Measurements from ENCODE around the gene C6orf15.

Gene C6orf15

GRCh38 chr6:31065556-31065955 lies 46.8 kb downstream of the C6orf15 start:
- DNase-seq = no peak

- DNase-seq = no peak
Measured at GRCh38 chr6:31063906-31064435, 48.4 kb downstream of the C6orf15 start.
